IPS DF 4.7 (cell line): ENCODE measurements around the gene HOXD10.

Experiments used
- DNase-seq: peaks from one replicate; pipeline ENCODE4 v3.0.0-alpha.2; 2013; ENCODE audit warnings: low spot score; ENCODE audit errors: extremely low read depth

The HOXD10 gene

DNA sequence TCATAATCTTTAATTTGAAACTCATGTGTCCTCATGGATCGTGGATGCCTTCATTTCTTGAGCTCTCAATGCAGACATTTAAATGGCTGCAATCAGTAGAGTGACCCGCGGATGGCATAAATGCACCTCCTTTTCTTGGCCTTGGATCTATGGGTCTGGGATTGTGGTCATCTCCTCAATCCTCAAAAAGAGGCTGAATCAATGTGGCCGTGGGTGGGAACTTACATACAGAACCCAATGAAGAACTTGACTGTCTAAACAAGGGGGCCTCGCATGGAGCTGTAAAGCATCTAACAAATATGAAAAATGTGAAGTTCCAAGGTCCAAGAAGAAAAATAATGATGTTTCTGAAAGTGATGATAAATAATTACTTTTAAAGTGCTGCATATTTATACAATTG is 21.2 kb upstream of the HOXD10 start:
- no peak for DNase-seq

- no peak for DNase-seq
These were observed 20.2 kb upstream of the HOXD10 start for GRCh38 chr2:176096243-176096985.

DNA sequence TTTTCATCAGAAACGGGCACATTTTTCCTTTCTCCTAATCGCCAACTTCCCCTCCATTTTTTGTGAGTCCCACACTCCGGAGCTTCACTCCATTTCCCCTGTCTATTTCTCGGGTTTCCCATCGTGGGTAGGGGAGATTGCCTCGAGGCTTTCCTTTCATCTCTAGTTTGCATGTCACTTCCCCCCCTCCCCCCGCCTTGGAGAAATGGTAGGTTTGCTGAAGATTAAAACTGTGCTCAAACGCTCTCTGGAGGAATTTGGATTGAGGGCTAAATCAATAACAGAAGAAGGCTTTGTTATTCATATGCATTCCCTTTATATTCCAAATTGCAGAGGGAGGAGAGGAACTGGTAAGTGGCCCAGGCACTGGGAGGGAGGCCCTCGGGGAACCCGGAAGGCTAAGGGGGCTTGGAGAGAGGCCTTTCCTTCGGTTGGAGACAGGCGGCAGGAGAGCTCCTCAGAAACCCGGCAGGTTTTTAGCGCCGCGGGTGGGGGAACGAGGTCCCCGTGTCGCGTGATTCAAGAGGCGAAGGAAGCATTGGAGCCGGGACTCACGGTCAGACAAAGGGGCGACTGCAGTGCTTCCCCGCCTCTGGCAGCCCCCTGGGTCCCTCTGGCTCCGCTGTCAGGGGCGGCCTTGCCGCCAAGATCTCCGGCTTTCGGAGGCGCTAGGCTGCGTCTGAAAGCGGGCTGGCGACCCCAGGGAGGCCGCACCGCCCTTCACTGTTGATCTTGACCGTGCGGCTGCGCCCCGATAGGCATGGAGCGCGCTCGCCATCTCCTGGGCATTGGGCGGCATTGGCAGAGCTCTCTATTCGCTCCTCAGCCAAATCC is 19.4 kb upstream of the HOXD10 start:
- DNase-seq: no peak

- no peak for DNase-seq
These were observed 18.7 kb upstream of the HOXD10 start for GRCh38 chr2:176097820-176098365.

DNA sequence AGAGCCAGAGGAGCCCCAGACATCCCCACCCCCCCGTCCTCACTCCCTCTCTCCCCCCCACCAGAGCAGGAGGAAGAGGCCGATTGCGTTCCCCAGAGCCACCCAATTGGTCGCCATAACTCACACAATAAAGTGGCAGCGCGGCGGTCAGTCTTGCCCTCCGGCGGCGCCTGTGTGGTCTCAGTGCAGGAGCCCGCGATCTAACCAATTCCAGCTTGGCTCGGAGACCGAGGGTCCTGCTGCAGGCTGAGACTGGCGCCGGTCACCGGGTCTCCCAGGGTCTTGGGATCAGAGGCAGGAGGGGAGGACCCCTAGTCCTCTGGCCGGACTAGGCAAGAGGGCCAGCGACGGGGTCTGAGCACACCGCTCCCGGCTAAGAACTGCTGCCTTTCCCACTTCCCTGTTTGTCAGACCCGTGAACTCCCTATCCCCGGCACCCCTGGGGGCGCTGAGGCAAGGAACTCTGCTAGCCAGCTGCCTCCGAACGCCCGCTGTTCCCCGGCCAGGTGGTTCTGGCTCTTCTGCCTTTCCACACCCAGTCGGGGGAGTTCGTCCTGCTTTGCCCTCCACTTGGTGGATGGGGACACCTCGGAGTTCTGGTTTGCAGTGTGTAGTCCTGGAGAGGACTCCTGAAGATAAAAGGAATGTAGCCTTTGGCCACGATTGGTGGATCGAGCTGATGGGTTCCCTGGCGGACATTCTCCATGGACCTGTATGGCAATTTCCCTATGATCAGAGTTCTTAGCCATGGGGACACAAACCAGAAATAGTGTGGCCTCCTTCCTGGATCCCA is 18.0 kb upstream of the HOXD10 start:
- DNase-seq: no peak

DNA sequence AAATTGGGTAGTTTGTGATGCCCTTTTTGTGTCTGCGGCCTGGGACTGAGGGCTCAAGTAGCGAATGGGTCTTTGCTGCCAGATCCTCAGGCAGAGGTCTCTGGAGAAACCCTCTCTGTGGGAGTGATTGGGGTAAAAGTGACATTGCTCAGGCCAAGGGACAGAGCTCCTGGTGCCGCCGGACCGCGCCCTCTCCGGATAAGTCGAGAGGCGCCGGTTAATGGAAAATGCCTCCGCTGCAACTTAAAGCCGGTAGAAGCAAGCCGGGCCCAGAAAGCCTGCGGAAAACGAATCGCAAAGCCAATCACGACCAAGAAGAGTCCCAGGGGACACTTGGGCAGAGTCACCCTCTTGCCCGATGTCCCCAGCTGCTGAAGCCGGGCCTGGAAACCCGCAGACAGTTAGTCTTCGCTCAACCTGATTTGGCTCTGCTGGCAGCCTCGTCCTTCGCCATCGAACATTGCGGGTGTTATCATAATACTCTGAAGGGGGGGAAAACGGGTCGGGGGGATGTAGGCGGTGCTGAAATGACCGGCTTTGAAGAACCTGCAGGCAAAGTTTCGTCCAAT is 17.3 kb upstream of the HOXD10 start:
- no peak for DNase-seq

GRCh38 chr2:176099728-176100546 is 16.6 kb upstream of the HOXD10 start, which contains the start of gene HOXD12:
TSS of gene HOXD12 (plus strand) at chr2:176099795. CDS start at chr2:176099802, 7 bp downstream.
- DNase-seq: no peak

DNA sequence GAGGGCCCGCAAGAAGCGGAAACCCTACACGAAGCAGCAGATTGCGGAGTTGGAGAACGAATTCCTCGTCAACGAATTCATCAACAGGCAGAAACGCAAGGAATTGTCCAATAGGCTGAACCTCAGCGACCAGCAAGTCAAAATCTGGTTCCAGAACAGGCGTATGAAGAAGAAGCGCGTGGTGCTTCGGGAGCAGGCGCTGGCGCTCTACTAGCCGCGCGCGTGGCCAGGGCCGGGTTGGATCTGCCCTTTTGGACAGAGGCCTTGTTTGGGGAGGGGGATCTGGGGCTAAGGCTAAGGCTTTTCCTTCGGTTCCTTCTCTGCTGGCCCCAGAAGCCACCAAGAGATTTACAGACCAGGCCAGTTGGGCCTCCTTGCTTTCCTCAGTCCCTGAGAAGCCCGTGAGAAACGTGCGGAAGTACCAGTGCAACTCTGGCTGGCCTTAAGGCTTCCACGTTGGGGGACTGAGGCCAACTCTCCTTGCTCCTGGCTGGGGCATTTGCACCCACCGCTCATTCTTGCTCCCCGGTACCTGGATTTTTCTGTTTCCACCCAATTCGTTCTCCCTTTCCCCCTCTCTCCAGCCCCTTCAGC is 15.9 kb upstream of the HOXD10 start:
- no peak for DNase-seq

GRCh38 chr2:176101216-176101830 is 15.3 kb upstream of the HOXD10 start:
- no peak for DNase-seq

DNA sequence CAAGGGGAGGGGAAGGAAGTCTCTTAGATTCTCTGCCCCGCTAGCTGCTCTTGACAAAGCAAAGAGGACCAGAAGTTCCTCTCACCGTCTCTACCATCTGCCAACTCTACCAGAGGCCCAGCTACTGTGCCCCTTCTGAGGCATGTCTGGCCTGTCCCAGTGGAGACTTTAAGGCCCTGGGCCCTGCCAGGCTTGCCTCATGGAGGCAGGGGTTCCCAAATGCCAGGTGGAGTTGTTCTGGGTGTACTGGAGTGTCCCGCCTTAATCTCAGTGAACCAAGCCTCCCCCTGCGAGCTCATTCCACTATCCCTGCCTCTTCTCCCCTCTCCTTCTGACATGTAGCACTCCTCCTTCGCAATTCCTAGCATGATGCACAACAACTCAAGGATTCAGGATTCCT is 14.7 kb upstream of the HOXD10 start:
- DNase-seq: no peak

DNA sequence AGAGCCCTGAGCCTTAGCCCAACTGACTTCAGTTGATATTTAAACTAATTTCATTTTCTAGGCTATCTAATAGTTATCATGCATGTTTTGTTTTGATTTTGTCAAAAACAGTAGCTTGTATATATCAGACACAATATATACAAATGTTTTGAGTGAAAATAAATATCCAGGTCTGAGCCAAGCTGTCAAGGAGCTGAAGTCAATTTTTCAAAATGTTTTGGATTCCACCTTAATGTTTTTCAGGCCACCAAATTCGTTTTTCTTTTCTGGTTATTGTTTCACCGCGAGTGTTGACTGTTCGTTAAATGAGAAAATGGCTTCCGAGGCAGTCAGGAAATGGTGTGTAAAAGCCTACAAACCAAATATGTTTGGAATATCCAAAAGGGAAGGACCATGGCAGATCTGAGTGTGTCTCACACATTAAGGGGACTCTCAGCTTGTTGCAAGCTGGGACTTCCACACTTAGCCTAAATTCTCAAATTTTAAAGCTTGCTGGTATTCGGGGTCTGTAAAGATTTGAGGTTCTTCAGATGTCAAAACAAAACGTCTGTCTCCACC is 14.2 kb upstream of the HOXD10 start:
- no peak for DNase-seq

- DNase-seq: no peak
These were observed 13.4 kb upstream of the HOXD10 start for GRCh38 chr2:176103194-176103593.

DNA sequence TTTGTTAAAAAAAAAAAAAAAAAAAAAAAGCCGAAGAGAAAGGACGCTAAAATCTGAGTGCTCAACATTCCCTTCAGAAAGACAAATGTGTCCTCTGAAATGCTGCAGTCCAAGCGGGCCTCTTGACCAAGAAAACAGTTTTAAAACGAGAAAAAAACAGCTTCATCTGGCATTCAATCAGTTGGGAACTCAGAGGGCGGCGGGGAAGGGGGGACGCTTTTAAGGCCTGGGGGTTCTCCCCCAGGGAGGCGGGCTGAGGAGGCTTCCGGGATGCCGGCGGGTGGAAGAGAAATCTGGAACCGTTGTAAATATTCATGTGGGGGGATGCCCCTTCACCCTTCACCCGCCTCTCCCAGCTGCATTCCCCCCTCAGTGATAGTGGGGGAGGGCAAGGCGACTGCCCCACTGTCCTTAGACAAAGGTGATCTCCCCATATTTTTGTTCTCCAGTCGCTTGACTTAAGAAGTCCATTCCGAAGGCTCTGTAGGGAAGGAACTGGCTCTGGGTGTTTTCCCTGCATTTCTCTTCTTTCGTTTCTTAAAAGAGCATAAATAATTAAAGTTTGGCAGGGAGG is 12.7 kb upstream of the HOXD10 start:
- DNase-seq: no peak

- no peak for DNase-seq
These were observed 12.1 kb upstream of the HOXD10 start for GRCh38 chr2:176104316-176105077.

DNA sequence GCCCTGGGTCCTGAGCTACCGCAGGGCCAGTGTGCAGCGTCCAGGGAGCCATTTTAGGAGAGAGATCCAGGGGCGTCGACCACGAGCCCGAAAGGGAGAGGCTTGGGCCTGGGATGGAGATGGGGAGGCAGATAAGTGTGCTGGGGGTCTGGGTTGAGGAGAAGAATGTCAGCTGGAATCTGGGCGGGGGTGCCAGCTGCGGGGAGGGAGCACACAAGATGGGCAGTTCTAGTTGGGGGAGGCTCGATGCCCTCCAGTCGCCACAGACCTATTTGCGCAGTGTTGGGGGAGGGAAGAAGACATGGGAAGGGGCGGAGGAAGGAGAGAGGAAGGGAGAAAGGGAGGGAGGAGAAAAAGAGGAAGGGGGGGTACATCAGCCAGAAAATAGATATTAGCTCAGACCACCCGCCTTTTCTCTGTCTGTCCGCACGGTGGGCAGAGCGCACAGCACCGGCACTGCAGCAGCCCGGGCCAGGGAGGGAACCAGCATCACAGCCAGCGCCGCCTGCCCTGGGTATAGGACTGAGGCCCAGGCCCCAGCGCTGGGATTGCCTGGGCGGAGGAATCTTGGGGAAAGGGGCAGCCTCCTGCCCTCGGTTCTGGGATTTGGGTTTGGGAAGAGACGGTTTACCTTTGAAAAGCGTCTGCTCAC is 11.4 kb upstream of the HOXD10 start:
- no peak for DNase-seq

GRCh38 chr2:176105730-176106580 is 10.6 kb upstream of the HOXD10 start:
- no peak for DNase-seq
